Small intestine (tissue), 7 donors: ENCODE measurements around the gene SYNE3. TPM values are rescaled to one million over a fixed set of nuclear protein-coding genes. Genes with fewer than 3 reads are reported as not detected.

Source experiments
- DNase-seq, 2 donors: peaks; one replicate each; pipeline versions ENCODE4 v3.0.0 to v3.0.0-alpha.2; 2013
- FAIRE-seq: peaks from 2 replicates; lab custom pipeline; 2012; peaks lifted over from hg19 to GRCh38; lab: Jason Lieb, UNC
- H3K27ac ChIP-seq, 3 donors: one replicate each; pipeline ENCODE4 v1.5.1; 2013; ENCODE audit warnings: low read length in 2 of 3, mild to moderate bottlenecking in 2 of 3, control low read depth in 1 of 3, inconsistent platforms in 1 of 3, low read depth in 1 of 3, moderate library complexity in 1 of 3
- H3K27me3 ChIP-seq, 3 donors: one replicate each; pipeline ENCODE4 v1.6.1; 2013; ENCODE audit warnings: low read length in 3 of 3, inconsistent platforms in 1 of 3; ENCODE audit not compliant: control insufficient read depth in 3 of 3, insufficient read depth in 3 of 3
- H3K36me3 ChIP-seq, 3 donors: one replicate each; pipeline ENCODE4 v1.6.1; 2013; ENCODE audit warnings: low read length in 3 of 3, inconsistent platforms in 1 of 3, low read depth in 1 of 3, mild to moderate bottlenecking in 1 of 3, moderate library complexity in 1 of 3; ENCODE audit not compliant: control insufficient read depth in 3 of 3, insufficient read depth in 2 of 3
- H3K4me1 ChIP-seq, 3 donors: one replicate each; pipeline ENCODE4 v1.6.1; 2013; ENCODE audit warnings: low read length in 2 of 3, inconsistent platforms in 1 of 3, low read depth in 1 of 3, mild to moderate bottlenecking in 1 of 3, moderate library complexity in 1 of 3; ENCODE audit not compliant: control insufficient read depth in 3 of 3, insufficient read depth in 2 of 3
- H3K4me3 ChIP-seq, 3 donors: one replicate each; pipeline ENCODE4 v1.5.1; 2013; ENCODE audit warnings: low read length in 3 of 3, control low read depth in 1 of 3, inconsistent platforms in 1 of 3, low read depth in 1 of 3, mild to moderate bottlenecking in 1 of 3, moderate library complexity in 1 of 3
- H3K9me3 ChIP-seq, 2 donors: one replicate each; pipeline ENCODE4 v1.6.1; 2013; ENCODE audit warnings: low read depth in 1 of 2, low read length in 1 of 2; ENCODE audit not compliant: control insufficient read depth in 2 of 2, insufficient read depth in 1 of 2
- WGBS, 3 donors: extraction: QIAGEN DNeasy Blood & Tissue Kit; methylation state at CpG; one replicate each; pipeline ENCODE4 v1.1.7; 2013; 5-methylcytosine and 5-hydroxymethylcytosine counted together
- polyA plus RNA-seq, 4 donors: library from polyadenylated mRNA; stranded (reverse) in 3 of 4; unstranded in 1 of 4; fragments of 200-250 nt in 3 of 4; fragments of 120-200 nt in 1 of 4; gene quantifications; one replicate each; pipeline versions ENCODE4 v1.2.1 to v1.2.3, GENCODE V29; 2013
- donor health status: healthy with polysubstance abuse.
- donor health status: control.
- donor health status: control.
- donor health status: Bipolar disorder and iron deficiency.
- donor health status: healthy.

SYNE3 gene
- polyA plus RNA-seq, 4 donors, result 0.81 to 5.0 (median 1.4) TPM

GRCh38 chr14:95481391-95482022 lies 34.9 kb downstream of the SYNE3 start:
- no peak for DNase-seq
- Histone ChIP-seq H3K27ac (peak overlapping the region in 1 of 3 donors; percentile 24), H3K4me3 (no peak overlapping the region), H3K36me3 (peaks cover 0 to 2% (median 0%) of the 10 kb centered on the region in 3 donors), H3K9me3 (no peaks in the 10 kb centered on the region), H3K4me1 (peaks cover 0 to 18% (median 14%) of the 10 kb centered on the region in 3 donors), H3K27me3 (no peaks in the 10 kb centered on the region)
- WGBS, 3 donors, result 84 to 91% (median 85%) methylated on average over 18 of the region's 18 CpGs
- no peak for FAIRE-seq

GRCh38 chr14:95480887-95481226 lies 35.6 kb downstream of the SYNE3 start:
- WGBS, 3 donors, result 27 to 76% (median 52%) methylated on average over 9 of the region's 9 CpGs
- H3K27ac ChIP-seq, result peak overlapping the region in 1 of 3 donors; percentile 24
- no peaks in the 10 kb centered on the region for H3K27me3 ChIP-seq
- no peak for DNase-seq
- H3K4me3 ChIP-seq, result no peak overlapping the region
- peaks cover 0 to 2% (median 0%) of the 10 kb centered on the region in 3 donors for H3K36me3 ChIP-seq
- no peak for FAIRE-seq
- H3K4me1 ChIP-seq, result peaks cover 0 to 18% (median 14%) of the 10 kb centered on the region in 3 donors
- no peaks in the 10 kb centered on the region for H3K9me3 ChIP-seq

DNA sequence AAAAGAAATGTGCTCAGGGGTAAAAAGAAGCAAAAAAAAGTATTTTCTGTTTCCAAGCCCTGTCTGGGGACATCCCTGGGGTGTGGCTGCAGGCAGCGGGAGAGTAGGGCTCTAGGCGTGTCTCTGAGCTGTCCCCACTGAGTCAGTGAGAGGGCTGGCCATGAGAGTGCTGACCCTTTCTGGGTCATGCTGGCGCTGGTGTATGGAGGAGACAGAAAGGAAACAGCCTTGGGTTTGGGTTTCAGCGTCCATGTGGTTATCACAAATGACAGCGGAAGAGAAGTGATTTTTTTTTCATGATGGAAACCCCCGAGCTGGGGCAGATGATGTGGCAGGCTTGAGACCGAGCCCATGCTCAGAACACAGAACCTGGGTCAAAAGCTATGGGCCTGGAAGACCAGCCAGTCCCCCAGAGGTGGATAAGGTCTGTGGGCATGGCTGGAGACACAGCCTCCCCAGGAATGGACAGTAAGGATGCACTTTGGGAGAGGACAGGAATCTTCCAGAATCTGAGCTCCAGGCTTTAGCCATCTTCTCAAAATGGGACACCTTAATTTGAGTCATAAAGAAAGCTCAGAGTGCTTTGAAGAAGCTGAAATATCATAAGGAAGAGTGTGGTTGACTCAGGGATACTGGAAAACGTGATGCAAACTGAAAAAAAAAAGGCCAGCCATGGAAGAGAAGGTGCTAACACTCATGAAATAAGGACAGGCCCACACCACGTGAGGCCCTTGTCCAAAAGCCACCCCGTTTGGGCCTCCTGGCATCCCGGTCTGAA lies 36.2 kb downstream of the SYNE3 start:
- WGBS, 3 donors, result 59 to 60% (median 60%) methylated on average over 11 of the region's 11 CpGs
- Histone ChIP-seq H3K4me3 (no peak overlapping the region), H3K4me1 (peaks cover 0 to 18% (median 14%) of the 10 kb centered on the region in 3 donors), H3K27ac (peak overlapping the region in 1 of 3 donors; percentile 24), H3K9me3 (no peaks in the 10 kb centered on the region), H3K27me3 (no peaks in the 10 kb centered on the region), H3K36me3 (peaks cover 0 to 2% (median 0%) of the 10 kb centered on the region in 3 donors)
- DNase-seq (no peak), FAIRE-seq (no peak)

DNA sequence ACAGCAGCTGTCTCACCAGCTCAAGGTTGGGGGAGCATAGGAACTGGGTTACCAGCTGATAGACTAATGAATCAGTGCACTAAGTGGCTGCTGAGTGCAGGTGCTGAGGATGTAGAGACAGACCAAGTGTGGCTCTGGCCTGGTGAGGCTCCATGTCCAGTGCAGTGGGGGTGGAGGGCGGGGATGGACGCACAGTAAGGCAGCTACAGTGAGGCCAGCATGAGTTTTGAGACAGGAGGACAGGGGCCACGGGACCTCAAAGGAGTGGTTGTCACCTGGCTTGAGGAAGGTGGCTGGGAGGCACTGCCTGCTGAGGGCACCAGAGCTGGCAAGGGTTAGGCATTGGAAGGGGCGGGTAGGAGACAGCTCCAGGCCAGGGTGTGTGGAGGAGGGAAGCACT lies 37.0 kb downstream of the SYNE3 start:
- peaks cover 0 to 15% (median 14%) of the 10 kb centered on the region in 3 donors for H3K4me1 ChIP-seq
- no peak overlapping the region for H3K27ac ChIP-seq
- 76 to 87% (median 82%) methylated on average over 4 of the region's 4 CpGs for WGBS, 3 donors
- H3K27me3 ChIP-seq, result no peaks in the 10 kb centered on the region
- peaks cover 0 to 2% (median 2%) of the 10 kb centered on the region in 3 donors for H3K36me3 ChIP-seq
- DNase-seq, result no peak
- no peak for FAIRE-seq
- H3K9me3 ChIP-seq, result no peaks in the 10 kb centered on the region
- H3K4me3 ChIP-seq, result no peak overlapping the region

GRCh38 chr14:95478818-95479217 lies 37.6 kb downstream of the SYNE3 start:
- Histone ChIP-seq H3K27ac (no peak overlapping the region), H3K4me1 (peaks cover 0 to 14% (median 8%) of the 10 kb centered on the region in 3 donors), H3K27me3 (no peaks in the 10 kb centered on the region), H3K4me3 (no peak overlapping the region), H3K9me3 (no peaks in the 10 kb centered on the region), H3K36me3 (peaks cover 0 to 2% (median 2%) of the 10 kb centered on the region in 3 donors)
- 98 to 100% (median 98%) methylated on average over 4 of the region's 4 CpGs for WGBS, 3 donors
- FAIRE-seq, result no peak
- no peak for DNase-seq

DNA sequence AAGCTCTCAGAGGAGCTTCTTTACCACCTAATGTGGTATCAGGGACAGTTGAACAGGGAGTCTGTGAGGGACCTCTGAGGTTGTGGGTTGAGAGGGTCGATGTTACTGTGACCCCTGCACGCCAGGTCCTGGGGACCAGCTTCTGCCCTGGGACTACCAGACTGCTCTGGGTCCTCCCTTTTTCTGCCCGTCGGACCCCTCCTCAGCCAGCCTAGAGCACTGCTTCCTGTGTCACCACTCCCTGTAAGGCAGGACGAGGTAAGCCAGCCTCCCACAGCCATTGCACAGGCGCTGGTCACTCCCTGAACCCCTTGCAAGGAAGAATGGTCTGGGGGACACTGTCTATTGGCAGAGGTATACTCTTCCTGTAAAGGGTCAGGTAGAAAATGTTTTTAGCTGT lies 38.1 kb downstream of the SYNE3 start:
- no peaks in the 10 kb centered on the region for H3K27me3 ChIP-seq
- peaks cover 0 to 14% (median 3%) of the 10 kb centered on the region in 3 donors for H3K4me1 ChIP-seq
- H3K36me3 ChIP-seq, result peaks cover 0 to 2% (median 2%) of the 10 kb centered on the region in 3 donors
- H3K9me3 ChIP-seq, result no peaks in the 10 kb centered on the region
- WGBS, 3 donors, result 88 to 93% (median 92%) methylated on average over 6 of the region's 6 CpGs
- no peak overlapping the region for H3K4me3 ChIP-seq
- no peak overlapping the region for H3K27ac ChIP-seq
- DNase-seq (no peak), FAIRE-seq (no peak)

DNA sequence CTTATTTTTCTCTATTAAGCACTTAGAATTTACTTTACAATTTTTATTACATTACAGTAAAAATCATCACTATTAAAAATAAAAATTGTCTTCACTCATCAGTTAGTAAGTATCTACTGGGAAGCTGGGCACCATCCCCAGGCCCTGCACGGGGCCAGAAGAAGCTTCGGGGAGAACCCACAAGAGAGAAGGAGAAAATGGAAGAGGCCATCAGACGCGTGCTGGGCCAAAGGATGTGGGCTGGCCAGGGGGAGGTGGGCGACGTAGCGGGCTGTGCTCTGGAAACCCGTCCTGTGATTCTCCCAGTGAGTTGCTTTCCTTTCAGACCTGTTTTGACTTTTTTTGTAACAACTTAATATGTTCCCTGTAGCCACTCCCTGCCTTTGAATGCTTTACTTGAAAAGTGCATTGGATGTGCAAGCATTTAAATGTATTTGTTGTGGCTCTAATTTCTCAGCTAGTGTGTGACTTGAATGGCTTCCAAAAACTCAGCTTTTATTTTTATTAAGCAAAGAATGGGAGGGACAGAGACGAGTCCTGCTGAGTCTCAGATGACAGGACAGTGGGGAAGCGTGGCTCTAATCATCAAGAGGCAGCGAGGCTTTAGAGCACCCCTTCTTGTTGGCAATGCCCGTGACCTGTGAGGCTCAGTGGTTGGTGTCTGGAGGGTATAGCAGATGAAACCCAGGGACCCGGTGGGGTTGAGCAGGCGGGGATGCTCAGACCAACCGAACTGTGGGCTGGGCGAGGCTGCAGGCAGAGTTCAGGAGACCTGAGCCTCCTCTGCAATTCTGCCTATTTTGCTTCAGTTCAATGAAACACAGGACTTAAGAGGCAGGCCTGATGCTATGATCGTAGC lies 38.8 kb downstream of the SYNE3 start:
- no peaks in the 10 kb centered on the region for H3K9me3 ChIP-seq
- no peak overlapping the region for H3K4me3 ChIP-seq
- peaks cover 0 to 2% (median 2%) of the 10 kb centered on the region in 3 donors for H3K36me3 ChIP-seq
- peaks cover 0 to 11% (median 0%) of the 10 kb centered on the region in 3 donors for H3K4me1 ChIP-seq
- WGBS, 3 donors, result 75 to 88% (median 81%) methylated on average over 17 of the region's 17 CpGs
- no peak overlapping the region for H3K27ac ChIP-seq
- no peak for FAIRE-seq
- no peaks in the 10 kb centered on the region for H3K27me3 ChIP-seq
- no peak for DNase-seq

DNA sequence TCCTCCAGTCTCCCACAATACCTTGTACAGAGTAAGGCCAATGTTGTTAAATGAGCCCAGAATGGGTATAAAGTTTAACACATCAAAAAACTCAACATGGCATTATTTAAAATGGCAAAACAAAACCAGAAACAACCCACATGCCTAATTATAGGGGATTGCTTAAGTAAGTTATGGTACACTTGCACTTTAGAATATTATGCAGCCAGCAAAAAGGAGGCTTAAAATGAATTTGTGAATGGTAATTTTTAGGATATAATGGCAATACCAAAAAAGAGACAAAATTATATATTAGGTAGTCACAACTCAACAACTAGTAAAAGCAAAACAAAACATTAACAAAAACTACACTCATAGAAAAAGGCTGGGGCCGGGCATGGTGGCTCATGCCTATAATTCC lies 39.7 kb downstream of the SYNE3 start:
- 98 to 100% (median 100%) methylated on average over 1 of the region's 1 CpG for WGBS, 3 donors
- FAIRE-seq, result no peak

More for the DNA sequence above, 39.7 kb downstream of the SYNE3 start:
- DNase-seq, result no peak
- H3K9me3 ChIP-seq, result no peaks in the 10 kb centered on the region
- no peak overlapping the region for H3K27ac ChIP-seq
- H3K27me3 ChIP-seq, result no peaks in the 10 kb centered on the region
- H3K4me3 ChIP-seq, result no peak overlapping the region
- peaks cover 0 to 2% (median 2%) of the 10 kb centered on the region in 3 donors for H3K36me3 ChIP-seq
- H3K4me1 ChIP-seq, result peaks cover 0 to 11% (median 0%) of the 10 kb centered on the region in 3 donors
